GM21423 (cell line): Measurements from ENCODE around the gene ZFP92.

Source experiments
- ATAC-seq: cut with Tn5 transposase; IDR thresholded peaks from one replicate; pipeline ENCODE4 v1.9.1; 2021; ENCODE audit warnings: mild to moderate bottlenecking, moderate library complexity; ENCODE audit not compliant: unreplicated experiment

Gene ZFP92

DNA sequence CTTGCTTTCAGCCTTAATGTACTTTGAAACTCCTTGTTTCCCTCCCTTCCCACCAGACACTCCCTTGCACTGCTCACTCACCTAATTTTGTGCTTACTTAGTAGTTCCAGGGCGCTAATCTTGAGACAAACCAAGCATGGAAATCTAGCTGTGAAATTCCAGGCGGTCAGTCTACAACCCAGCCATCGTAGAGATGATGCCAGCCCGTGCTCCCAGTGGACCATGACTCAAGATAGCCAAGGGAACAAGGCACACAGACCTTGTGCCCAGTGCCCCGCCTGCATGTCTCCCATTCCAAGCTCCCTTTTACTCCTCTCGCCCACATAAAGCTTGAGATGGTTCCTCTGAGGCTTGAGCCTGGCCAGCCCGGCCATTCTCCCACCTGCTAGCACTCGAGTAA is 23.5 kb downstream of the ZFP92 start:
- no peak for ATAC-seq

DNA sequence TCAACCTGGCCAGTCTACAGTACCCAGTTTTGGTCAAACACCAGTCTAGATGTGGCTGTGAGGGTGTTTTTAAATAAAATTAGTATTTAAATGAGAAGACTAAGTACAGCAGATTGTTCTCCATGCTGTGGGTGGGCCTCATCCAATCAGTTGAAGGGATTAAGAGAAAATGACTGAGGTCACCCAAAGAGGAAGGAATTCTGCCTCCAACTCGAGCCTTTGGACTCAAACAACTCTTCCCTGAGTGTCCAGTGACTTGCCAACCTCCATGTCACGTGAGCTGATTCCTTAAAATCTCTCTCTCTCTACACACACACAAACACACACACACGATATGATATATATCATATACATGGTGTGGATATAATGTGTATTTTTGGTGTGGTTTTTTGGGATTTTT is 24.6 kb downstream of the ZFP92 start:
- no peak for ATAC-seq

DNA sequence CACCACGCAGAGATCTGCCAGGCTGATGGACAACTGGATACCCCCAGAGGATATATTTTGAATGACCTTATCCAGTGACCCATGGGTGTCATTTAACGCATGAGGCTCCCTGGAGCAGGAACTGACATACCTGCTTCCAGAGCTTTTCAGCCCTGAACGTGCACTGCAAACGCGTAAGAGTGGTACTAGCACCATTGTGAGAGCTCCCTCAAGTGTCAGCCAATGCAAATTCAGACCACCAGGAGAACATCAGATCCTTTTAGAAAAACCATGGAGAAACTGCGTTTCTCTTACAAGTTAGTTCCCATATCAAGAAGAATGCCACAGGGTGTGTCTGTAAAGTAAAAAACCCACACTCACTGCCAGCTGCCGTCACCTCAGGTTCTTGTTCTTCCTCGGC is 27.3 kb downstream of the ZFP92 start:
- no peak for ATAC-seq

- no peak for ATAC-seq
These were observed 28.7 kb downstream of the ZFP92 start for GRCh38 chrX:153439977-153440376.

DNA sequence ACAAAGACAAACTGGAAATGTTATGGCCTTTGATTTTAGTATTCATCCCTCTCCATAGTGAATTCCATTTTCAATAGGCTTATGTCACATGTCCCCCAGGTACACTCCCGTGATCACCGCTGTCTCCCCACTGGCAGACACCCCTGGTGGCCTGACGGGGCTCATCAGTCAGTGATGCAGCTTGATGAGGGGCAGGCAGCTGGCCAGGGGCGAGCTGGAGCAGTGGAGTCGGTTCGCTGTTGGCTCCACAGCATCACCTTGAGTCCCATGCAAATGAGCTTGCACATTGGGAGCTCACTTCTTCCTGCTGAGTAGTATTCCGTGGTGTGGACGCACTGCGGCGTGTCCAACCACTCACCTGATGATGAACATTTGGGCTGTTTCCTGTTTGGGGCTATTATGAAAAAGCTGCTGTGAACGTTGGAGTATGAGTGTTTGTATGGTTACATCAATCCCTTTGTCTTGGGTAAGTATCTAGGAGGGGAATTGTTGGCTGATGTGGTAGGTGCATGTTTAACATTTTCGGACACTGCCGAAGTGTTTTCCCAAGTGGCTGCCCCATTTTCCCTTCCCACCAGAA is 29.4 kb downstream of the ZFP92 start:
- no peak for ATAC-seq

DNA sequence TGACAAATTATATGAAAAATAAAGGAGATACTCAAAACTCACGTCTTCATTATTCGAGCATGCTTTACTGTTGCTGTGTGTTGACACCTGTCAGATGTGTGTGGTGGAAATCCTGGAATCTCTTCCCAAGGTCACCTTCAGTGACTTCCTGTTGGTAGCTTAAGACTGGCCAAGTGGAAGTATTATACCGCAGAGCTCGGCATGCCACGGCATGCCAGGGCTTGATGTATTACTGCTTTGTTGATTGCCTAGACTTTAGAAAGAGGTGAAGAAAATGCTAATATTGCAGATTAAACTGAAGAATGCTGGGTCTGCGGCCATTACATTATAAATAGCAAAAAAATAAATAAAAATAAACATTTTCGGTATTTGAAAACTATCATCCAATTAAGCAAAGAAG is 30.0 kb downstream of the ZFP92 start:
- ATAC-seq: no peak

GRCh38 chrX:153441981-153442380 is 30.7 kb downstream of the ZFP92 start:
- no peak for ATAC-seq

DNA sequence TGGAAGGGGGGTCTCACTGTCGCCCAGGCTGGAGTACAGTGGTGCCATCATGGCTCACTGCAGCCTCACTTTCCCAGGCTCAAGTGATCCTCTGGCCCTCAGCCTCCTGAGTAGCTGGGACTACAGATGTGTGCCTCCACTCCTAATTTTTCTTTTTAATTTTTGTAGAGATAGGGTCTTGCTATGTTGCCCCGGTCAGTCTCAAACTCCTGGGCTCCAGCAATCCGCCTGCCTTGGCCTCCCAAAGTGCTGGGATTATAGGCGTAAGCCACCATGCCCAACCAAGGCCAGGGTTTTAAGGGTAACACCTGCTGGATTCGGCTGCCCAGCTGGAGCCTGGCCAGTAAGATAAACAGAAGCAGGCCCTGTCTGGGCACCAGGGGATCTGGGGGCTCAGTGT is 31.2 kb downstream of the ZFP92 start:
- no peak for ATAC-seq

- ATAC-seq: no peak
These were observed 32.4 kb downstream of the ZFP92 start for GRCh38 chrX:153443476-153444332.

GRCh38 chrX:153444333-153445011 is 33.2 kb downstream of the ZFP92 start:
- ATAC-seq: no peak

- no peak for ATAC-seq
These were observed 34.0 kb downstream of the ZFP92 start for GRCh38 chrX:153445106-153445855.

- no peak for ATAC-seq
These were observed 34.8 kb downstream of the ZFP92 start, which contains the start of gene TREX2 for GRCh38 chrX:153445856-153446635. Gene TREX2 (minus strand): TSS chrX:153446056. CDS start chrX:153445430, 626 bp downstream.

DNA sequence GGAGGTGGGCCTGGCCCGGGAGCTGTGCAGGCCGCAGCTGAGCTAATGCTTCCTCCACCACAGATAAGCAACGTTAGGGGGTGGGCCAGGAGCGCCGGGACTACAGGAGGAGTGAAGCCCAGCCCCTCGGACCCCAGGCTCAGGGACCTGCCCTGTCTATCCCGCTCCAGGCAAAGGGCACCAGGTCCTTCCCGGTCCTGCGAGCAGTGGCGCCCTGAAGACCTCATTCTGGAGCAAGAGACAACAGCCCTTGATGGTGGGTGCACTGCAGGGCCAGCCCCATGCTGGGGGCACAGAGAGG is 35.3 kb downstream of the ZFP92 start:
- ATAC-seq: no peak

GRCh38 chrX:153446950-153447580 is 35.8 kb downstream of the ZFP92 start:
- ATAC-seq: no peak

DNA sequence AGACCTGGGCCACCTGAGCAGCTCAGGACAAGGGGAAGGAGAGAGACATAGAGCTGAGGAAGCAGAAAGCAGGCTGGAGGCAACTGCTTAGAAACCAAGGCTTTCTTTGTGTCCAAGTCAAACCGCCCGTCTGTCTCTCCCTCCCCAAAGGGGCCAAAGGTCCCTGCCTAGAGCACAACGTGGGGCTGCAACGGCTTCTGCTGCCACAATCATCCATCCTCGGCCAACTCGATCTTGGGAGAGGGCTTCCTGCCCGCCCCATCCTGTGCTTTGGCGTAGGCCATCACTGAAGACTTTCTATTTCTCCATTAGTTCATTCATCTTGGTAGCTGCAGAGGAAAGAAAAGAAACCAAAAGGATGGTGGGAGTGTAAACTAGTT is 36.3 kb downstream of the ZFP92 start:
- no peak for ATAC-seq

GRCh38 chrX:153448556-153449367 is 37.5 kb downstream of the ZFP92 start:
- ATAC-seq: no peak

DNA sequence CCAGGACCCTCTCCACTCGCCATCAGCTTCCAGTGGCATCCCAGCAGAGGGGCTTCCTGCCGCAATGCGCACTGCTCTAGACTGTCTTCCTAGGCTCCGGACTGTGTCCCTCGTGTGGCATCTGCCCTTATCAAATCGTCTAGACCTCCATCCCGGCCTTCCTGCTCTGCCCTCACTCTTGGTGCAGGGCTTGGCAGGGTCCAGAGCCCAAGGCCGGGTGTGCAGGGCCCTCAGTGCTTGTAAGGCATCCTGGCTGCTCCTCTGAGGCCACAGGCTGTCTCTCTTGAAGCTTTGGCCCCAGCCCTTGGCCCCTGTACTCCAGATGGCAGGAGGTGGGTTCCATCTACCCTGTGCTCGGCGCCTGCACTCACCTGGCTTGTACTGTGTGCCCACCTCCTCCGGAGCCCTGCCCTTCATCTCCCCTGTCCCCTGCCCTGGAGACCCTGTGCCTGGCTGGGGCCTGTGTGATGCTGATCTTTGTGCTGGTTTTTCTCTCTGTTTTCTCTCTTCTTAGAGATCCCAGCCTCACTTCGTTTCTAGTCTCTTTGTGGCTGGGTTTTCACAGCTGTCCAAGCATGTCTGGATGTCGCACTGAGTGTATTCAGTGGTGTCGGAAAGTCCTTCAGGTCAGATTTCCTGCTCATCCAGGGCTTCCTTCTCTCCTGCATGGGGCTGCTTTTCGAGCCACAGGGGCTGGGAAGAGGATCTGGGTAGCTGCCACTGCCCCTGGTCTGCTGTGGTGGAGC is 38.3 kb downstream of the ZFP92 start:
- no peak for ATAC-seq

DNA sequence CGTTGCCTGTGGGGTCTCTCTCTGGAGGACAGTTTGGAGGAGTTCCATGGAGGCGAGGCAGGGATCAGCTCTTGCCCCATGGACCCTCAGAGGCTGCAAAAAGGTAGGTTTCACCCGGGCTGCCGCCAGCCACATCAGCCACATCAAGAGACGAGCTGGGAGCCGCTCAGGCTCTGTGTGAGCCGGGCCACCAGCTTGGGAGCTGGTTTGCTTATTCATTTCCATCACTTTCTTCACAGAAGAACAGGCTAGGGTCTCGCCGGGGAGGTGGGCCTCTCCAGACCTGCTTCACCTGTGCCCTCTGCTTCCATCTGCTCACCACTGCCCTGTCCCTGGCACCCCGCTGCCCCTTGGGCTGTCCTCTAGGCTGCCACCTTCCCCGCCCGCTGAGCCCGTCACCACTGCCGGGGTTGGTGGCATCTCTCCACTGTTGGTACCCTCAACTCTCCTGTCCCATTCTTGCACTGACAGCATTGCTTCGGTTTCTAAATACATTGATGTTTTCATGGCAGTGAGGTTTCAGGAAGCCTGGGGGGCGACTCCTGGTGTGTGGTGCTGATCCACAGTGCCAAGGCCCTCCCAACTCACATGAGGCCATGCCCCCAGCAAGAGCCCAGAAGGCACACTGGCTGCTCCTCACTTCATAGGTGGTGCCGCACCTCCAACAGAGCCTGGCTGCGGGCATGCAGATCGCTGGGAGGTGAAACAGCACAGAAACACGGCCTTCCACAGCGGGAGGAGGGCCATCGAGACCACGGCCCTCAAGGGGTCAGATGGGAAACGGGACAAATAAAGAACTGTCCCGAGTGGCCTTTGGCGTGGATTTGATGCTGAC is 39.1 kb downstream of the ZFP92 start:
- no peak for ATAC-seq
